NCI-H128 (cell line): Measurements from ENCODE around the gene TNFSF13.

Experiments
- DNase-seq: peaks from one replicate; lab custom pipeline; 2025; ENCODE audit not compliant: unreplicated experiment; lab: John Stamatoyannopoulos, UW

Gene TNFSF13

DNA sequence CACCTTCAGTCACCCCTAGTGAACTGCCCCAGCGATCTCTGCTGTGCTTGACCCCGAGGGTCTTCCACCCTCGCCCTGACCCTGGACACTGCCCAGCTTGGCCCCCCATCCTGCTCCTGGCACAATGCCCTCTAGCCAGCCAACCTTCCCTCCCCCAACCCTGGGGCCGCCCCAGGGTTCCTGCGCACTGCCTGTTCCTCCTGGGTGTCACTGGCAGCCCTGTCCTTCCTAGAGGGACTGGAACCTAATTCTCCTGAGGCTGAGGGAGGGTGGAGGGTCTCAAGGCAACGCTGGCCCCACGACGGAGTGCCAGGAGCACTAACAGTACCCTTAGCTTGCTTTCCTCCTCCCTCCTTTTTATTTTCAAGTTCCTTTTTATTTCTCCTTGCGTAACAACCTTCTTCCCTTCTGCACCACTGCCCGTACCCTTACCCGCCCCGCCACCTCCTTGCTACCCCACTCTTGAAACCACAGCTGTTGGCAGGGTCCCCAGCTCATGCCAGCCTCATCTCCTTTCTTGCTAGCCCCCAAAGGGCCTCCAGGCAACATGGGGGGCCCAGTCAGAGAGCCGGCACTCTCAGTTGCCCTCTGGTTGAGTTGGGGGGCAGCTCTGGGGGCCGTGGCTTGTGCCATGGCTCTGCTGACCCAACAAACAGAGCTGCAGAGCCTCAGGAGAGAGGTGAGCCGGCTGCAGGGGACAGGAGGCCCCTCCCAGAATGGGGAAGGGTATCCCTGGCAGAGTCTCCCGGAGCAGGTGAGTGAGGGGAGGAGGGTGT, at the start of gene TNFSF13:
TNFSF13 (plus strand) TSS at position 207 of the 776 bp plus-strand sequence; CDS start at position 497, 290 bp downstream.
- DNase-seq = no peak

DNA sequence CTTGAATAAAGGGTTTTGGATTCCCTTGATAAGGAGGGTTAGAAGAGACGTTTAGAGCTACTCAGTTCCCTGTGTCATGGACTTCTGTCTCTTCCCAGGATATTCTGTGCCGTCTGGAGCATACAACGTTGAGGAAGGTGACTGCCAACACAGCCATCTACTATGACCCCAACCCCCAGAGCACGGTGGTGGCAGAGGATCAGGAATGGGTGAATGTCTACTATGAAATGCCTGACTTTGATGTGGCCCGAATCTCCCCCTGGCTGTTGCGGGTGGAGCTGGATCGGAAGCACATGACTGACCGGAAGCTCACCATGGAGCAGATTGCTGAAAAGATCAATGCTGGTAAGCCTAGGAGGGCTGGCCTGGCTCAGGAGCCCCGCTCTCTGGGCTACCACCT, 49.7 kb upstream of the TNFSF13 start:
- DNase-seq = no peak

- no peak for DNase-seq
These were observed 48.6 kb upstream of the TNFSF13 start for GRCh38 chr17:7509937-7510336.

DNA sequence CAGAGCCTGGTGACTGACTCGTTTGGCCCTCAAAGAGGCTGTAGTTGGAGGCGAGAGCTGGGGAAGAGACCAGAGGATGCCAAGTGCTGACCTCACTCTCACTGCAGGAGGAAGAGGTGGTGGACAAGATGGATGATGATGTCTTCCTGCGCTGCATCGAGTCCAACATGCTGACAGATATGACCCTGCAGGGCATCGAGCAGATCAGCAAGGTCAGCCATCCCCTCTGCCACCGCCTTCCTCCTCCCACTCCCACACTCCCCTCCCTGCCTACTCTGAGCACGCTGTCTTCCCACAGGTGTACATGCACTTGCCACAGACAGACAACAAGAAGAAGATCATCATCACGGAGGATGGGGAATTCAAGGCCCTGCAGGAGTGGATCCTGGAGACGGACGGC, 47.4 kb upstream of the TNFSF13 start:
- DNase-seq = no peak

GRCh38 chr17:7512105-7512504, 46.4 kb upstream of the TNFSF13 start:
- no peak for DNase-seq

DNA sequence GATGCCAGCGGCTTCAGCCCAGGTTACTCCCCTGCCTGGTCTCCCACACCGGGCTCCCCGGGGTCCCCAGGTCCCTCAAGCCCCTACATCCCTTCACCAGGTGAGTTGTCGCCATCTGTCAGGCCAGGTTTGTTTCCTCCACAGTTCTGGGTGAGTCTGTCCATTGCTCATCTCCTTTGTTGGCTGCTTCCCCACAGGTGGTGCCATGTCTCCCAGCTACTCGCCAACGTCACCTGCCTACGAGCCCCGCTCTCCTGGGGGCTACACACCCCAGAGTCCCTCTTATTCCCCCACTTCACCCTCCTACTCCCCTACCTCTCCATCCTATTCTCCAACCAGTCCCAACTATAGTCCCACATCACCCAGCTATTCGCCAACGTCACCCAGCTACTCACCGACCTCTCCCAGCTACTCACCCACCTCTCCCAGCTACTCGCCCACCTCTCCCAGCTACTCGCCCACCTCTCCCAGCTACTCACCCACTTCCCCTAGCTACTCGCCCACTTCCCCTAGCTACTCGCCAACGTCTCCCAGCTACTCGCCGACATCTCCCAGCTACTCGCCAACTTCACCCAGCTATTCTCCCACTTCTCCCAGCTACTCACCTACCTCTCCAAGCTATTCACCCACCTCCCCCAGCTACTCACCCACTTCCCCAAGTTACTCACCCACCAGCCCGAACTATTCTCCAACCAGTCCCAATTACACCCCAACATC, 45.6 kb upstream of the TNFSF13 start:
- no peak for DNase-seq

GRCh38 chr17:7513850-7514419, 44.6 kb upstream of the TNFSF13 start:
- DNase-seq = no peak

DNA sequence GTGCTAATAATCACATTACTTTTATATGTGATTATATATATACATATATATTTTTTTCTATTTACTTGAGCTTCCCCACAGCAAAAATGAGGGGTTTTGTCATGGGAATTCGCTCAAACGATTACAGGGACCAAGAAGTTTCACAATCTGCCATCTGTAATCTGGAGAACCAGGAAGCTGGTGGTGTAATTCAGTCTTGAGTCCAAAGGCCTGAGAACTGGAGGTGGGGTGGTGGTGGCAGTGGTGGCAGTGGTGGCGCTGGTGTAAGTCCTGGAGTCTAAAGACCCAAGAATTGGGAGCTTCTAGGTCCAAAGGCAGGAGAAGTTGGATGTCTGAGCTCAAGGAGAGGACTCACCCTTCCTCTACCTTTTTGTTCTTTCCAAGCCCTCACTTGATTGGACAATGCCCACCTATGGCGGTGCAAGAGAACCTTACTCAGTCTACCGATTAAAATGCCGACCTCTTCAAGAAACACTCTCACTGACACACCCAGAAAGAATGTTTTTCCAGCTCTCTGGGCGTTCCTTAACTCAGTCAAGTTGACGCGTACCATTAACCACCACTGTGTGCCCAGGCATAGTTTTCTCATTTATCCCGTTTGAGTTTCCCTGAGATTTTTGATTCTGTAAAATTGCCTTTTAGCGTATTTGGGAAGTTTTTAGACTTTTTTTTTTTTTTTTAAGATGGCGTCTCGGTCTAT, 42.5 kb upstream of the TNFSF13 start:
- DNase-seq = no peak

DNA sequence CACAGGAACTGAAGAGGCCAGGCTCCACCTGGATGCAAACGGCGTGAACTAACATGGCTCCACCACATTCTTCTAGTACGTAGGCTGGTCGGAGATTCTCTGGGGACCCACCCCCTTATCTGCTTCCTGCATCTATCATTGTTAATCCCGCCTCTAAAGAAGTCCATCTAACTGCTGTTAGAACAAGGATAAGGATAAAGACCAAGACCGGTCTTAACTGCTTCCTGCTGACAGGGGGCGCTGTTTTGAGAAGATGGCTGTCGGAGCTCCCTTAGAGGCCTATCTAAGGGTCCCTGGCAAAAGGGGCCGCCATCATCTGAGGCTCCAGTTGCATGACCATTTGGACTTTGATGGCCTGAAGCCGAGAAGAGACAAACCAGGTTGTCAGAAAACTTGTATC, 35.5 kb upstream of the TNFSF13 start:
- no peak for DNase-seq

DNA sequence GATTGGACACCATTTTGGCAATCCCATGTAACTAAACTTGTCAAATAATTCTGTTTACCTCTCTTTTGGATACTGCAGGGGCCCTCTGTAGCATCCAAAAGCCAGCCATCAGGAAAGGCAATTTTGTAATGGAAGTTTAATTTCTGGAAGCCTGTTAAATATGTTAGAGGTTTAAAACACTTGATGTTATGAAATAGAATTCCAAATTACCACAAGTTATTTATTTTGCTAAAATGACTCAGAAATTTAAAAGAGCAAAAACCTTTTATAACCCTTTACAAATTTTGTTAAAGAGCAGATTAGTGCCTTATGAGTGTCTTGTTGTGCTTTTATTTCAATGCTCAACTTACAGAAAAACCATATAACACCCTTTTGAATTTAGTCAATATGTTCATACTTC, 29.7 kb upstream of the TNFSF13 start:
- no peak for DNase-seq

- no peak for DNase-seq
These were observed 28.3 kb upstream of the TNFSF13 start for GRCh38 chr17:7530023-7530900.

- no peak for DNase-seq
These were observed 20.5 kb upstream of the TNFSF13 start for GRCh38 chr17:7538050-7538449.

DNA sequence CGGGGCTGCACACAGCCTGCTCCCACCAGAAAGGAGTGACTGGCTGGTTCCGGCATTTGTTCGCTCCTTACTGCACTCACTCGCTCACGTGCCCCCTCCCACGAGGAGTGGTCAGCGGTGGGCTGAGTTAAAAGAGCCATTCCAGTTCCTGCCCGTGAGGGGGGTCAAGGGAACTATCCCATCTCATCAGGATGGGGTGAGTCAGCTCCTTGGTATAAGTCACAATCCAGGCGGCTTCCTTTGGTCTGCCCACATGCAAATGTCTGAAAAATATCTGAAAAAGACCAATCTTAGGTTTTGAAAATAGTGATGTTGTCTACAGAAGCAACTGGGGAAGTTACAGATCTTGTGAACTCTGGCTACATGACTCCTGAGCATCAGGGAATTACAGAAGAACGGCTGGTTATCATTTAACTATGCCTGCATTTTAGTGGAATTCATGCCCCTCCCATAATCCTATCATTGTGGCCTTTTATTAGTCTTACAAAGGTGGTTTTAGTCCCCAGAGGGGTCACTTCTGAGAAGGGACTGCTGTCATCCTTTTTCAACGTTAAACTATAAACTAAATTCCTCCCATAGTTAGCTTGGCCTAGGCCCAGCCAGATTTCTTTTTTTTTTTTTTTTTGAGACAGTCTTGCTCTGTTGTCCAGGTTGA, 19.5 kb upstream of the TNFSF13 start:
- DNase-seq = no peak

- DNase-seq = no peak
These were observed 17.4 kb upstream of the TNFSF13 start for GRCh38 chr17:7541074-7541621.

GRCh38 chr17:7544911-7545310, 13.6 kb upstream of the TNFSF13 start:
- DNase-seq = no peak

DNA sequence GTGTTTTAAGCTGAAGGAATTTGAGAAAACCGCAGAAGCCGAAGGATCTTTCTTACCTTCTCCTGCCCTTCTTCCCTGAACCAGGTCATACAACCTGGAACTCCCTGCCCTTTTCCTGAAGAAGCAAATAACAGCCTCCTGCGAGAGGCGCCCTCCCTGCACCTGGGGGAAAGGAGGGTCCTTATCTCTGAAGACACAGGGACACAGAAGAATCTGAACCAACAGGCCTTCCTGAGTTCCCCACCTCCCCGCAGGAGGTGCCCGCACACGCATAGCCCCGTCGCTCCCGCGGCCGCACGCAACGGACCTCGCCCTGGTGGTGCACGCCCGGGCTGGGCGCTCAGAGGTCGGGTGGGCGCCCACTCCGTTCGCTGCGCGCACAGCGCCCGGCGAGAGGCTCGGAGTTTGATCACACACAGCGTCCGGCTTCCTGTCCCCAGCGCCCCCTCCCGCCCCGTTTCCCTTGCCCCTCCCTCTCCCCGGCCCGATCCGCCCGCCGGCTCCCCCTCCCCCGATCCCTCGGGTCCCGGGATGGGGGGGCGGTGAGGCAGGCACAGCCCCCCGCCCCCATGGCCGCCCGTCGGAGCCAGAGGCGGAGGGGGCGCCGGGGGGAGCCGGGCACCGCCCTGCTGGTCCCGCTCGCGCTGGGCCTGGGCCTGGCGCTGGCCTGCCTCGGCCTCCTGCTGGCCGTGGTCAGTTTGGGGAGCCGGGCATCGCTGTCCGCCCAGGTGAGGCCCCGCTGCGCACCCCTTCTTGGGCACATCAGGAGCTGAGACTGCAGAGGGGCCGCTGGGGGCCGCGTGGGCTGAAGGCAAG, 9.8 kb upstream of the TNFSF13 start, which contains the start of gene TNFSF12:
TNFSF12 (plus strand) TSS at position 474 of the 816 bp plus-strand sequence; CDS start at position 570, 96 bp downstream.
- DNase-seq = no peak

GRCh38 chr17:7549401-7550055, 9.0 kb upstream of the TNFSF13 start:
- DNase-seq = no peak

DNA sequence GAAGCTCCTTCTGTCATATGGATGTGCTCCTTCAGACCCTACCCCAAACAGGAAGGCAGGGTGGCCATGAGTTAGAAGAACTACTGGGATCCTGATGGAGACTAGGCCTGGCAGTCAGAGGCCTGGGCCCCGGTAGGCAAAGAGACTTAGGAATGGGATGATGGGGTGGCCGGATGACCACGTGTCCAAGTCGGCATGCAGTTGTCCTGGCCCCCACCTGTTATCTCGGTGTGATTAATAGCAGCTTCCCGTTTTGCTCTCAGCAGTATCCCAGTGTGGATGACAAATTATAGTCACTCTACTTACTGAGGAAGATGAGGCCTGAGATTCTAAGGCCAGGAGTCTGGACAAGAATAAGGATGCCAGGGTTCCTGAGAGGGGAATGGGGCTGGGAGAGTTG, 8.2 kb upstream of the TNFSF13 start:
- no peak for DNase-seq
